NCI-H1092 treated with DMSO at 0.1 percent for 48 hours (cell line): ENCODE measurements around the gene PTPRN2.
"Not testable (repeated sequence)": the region's sequence is repeated elsewhere in the genome, so short reads cannot be mapped to it uniquely, and the experiment has no call there.

Experiments used
- DNase-seq: peaks from one replicate; lab custom pipeline; 2025; lab: John Stamatoyannopoulos, UW

The PTPRN2 gene

GRCh38 chr7:158587162-158588084 is at the start of gene PTPRN2:
Gene PTPRN2 (minus strand): TSS chr7:158587823.
- DNase-seq = peak; percentile 68

GRCh38 chr7:158633055-158633956 is 45.7 kb upstream of the PTPRN2 start:
- no peak for DNase-seq

- no peak for DNase-seq
Measured at GRCh38 chr7:158631574-158632195, 44.1 kb upstream of the PTPRN2 start.

- not testable (repeated sequence) for DNase-seq
Measured at GRCh38 chr7:158626289-158626688, 38.7 kb upstream of the PTPRN2 start.

GRCh38 chr7:158623241-158623640 is 35.6 kb upstream of the PTPRN2 start:
- DNase-seq = no peak

- DNase-seq = no peak
Measured at GRCh38 chr7:158620839-158621441, 33.3 kb upstream of the PTPRN2 start.

GRCh38 chr7:158620418-158620817 is 32.8 kb upstream of the PTPRN2 start:
- no peak for DNase-seq

GRCh38 chr7:158618745-158619140 is 31.1 kb upstream of the PTPRN2 start:
- DNase-seq = no peak

GRCh38 chr7:158617737-158618128 is 30.1 kb upstream of the PTPRN2 start:
- DNase-seq = no peak

GRCh38 chr7:158616050-158616449 is 28.4 kb upstream of the PTPRN2 start:
- DNase-seq = no peak

GRCh38 chr7:158614700-158615099 is 27.1 kb upstream of the PTPRN2 start:
- no peak for DNase-seq

GRCh38 chr7:158613481-158613880 is 25.9 kb upstream of the PTPRN2 start:
- peak; percentile 47 for DNase-seq

GRCh38 chr7:158612546-158612945 is 24.9 kb upstream of the PTPRN2 start:
- no peak for DNase-seq

GRCh38 chr7:158611541-158611940 is 23.9 kb upstream of the PTPRN2 start:
- no peak for DNase-seq

GRCh38 chr7:158609313-158609974 is 21.8 kb upstream of the PTPRN2 start:
- DNase-seq = no peak

GRCh38 chr7:158607563-158607962 is 19.9 kb upstream of the PTPRN2 start:
- no peak for DNase-seq

GRCh38 chr7:158606671-158607424 is 19.2 kb upstream of the PTPRN2 start:
- no peak for DNase-seq

GRCh38 chr7:158606129-158606528 is 18.5 kb upstream of the PTPRN2 start:
- no peak for DNase-seq

GRCh38 chr7:158603773-158604755 is 16.4 kb upstream of the PTPRN2 start:
- no peak for DNase-seq
